Hepatic stellate cell (primary cell): ENCODE data around the gene CEP20.
A peak's percentile ranks its signal among the peaks of the same experiment; 100 is the strongest.

Source experiments
- DNase-seq: peaks from one replicate; pipeline ENCODE4 v3.0.0; 2011; ENCODE audit warnings: low spot score

The CEP20 gene

GRCh38 chr16:15897834-15898254 is 9.4 kb upstream of the CEP20 start:
- DNase-seq = no peak

GRCh38 chr16:15897121-15897780 is 8.8 kb upstream of the CEP20 start:
- DNase-seq = no peak

GRCh38 chr16:15894571-15895374 is 6.4 kb upstream of the CEP20 start:
- DNase-seq = no peak

- no peak for DNase-seq
Measured at GRCh38 chr16:15891508-15891907, 3.1 kb upstream of the CEP20 start.

- DNase-seq = no peak
Measured at GRCh38 chr16:15887283-15887682, 1.1 kb downstream of the CEP20 start.

- DNase-seq = no peak
Measured at GRCh38 chr16:15886078-15886477, 2.3 kb downstream of the CEP20 start.

- DNase-seq = no peak
Measured at GRCh38 chr16:15885560-15886001, 2.8 kb downstream of the CEP20 start.

- no peak for DNase-seq
Measured at GRCh38 chr16:15882563-15882962, 5.8 kb downstream of the CEP20 start.

GRCh38 chr16:15881794-15882379 is 6.5 kb downstream of the CEP20 start:
- DNase-seq = no peak

- no peak for DNase-seq
Measured at GRCh38 chr16:15880434-15881308, 7.7 kb downstream of the CEP20 start.

- DNase-seq = peak; percentile 75
Measured at GRCh38 chr16:15879255-15879811, 9.1 kb downstream of the CEP20 start.

GRCh38 chr16:15876503-15876902 is 11.9 kb downstream of the CEP20 start:
- no peak for DNase-seq

- DNase-seq = peak; percentile 50
Measured at GRCh38 chr16:15874745-15875314, 13.6 kb downstream of the CEP20 start.

GRCh38 chr16:15873737-15874136 is 14.7 kb downstream of the CEP20 start:
- DNase-seq = no peak

- no peak for DNase-seq
Measured at GRCh38 chr16:15873301-15873700, 15.1 kb downstream of the CEP20 start.

GRCh38 chr16:15870011-15870410 is 18.4 kb downstream of the CEP20 start:
- no peak for DNase-seq

GRCh38 chr16:15866451-15866850 is 22.0 kb downstream of the CEP20 start:
- no peak for DNase-seq

- no peak for DNase-seq
Measured at GRCh38 chr16:15865742-15866141, 22.7 kb downstream of the CEP20 start.

- no peak for DNase-seq
Measured at GRCh38 chr16:15864939-15865338, 23.5 kb downstream of the CEP20 start.

- no peak for DNase-seq
Measured at GRCh38 chr16:15861996-15862395, 26.4 kb downstream of the CEP20 start.

GRCh38 chr16:15858921-15859668 is 29.3 kb downstream of the CEP20 start:
- no peak for DNase-seq
